ENCODE results near the gene RPS19.
A peak's percentile ranks its signal among the peaks of the same experiment; 100 is the strongest.
"Not testable (repeated sequence)": the region's sequence is repeated elsewhere in the genome, so short reads cannot be mapped to it uniquely, and the experiment has no call there.

RPS19 gene

DNA sequence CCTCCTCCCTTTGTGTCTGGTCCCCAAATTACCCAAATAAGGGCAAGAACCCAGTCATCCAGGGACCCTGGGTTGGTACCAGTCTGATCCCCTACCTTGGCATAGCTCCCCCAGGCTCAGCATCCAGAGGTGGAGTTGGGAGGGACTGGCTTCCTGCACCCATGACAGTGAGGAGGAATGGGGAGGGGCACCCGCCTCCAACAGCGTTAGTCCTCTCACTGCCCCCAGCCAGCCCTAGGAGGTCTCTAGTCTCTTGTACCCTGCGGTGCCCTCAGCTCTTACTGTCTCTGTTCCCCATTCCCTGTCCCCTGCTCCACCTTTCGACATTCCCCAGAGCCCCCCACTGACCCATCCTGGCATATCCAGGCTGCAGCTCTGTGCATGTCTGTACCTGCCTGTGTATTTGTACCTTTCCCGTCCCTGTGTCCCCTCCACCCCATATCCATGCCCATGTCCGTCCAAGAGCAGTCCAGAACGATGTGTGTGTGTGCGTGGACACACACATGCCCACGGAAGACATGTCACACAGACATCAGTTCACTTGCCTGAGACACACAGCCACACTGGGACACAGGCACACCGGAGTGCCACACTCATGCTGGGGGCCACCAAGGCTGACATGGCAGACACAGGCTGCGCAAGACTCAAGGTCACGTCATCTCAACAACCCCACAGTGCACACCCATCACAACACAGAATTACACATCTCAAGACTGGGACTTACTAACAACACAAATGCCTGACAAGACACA lies 50.4 kb downstream of the RPS19 start:
- Mint-ChIP-seq H3K4me1 (peaks cover 24% of the 10 kb centered on the region), H3K9me3 (no peaks in the 10 kb centered on the region), H3K4me3 (no peak overlapping the region), H3K27ac (no peak overlapping the region), H3K36me3 (ENCODE audit: low read depth) (peaks cover 5% of the 10 kb centered on the region), H3K27me3 (ENCODE audit: low read depth, poor library complexity) (no peaks in the 10 kb centered on the region)
- TF ChIP-seq, protein P1, sequence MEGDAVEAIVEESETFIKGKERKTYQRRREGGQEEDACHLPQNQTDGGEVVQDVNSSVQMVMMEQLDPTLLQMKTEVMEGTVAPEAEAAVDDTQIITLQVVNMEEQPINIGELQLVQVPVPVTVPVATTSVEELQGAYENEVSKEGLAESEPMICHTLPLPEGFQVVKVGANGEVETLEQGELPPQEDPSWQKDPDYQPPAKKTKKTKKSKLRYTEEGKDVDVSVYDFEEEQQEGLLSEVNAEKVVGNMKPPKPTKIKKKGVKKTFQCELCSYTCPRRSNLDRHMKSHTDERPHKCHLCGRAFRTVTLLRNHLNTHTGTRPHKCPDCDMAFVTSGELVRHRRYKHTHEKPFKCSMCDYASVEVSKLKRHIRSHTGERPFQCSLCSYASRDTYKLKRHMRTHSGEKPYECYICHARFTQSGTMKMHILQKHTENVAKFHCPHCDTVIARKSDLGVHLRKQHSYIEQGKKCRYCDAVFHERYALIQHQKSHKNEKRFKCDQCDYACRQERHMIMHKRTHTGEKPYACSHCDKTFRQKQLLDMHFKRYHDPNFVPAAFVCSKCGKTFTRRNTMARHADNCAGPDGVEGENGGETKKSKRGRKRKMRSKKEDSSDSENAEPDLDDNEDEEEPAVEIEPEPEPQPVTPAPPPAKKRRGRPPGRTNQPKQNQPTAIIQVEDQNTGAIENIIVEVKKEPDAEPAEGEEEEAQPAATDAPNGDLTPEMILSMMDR (IDR thresholded peaks at IDR 0.05): no peak
- DNase-seq: no peak

DNA sequence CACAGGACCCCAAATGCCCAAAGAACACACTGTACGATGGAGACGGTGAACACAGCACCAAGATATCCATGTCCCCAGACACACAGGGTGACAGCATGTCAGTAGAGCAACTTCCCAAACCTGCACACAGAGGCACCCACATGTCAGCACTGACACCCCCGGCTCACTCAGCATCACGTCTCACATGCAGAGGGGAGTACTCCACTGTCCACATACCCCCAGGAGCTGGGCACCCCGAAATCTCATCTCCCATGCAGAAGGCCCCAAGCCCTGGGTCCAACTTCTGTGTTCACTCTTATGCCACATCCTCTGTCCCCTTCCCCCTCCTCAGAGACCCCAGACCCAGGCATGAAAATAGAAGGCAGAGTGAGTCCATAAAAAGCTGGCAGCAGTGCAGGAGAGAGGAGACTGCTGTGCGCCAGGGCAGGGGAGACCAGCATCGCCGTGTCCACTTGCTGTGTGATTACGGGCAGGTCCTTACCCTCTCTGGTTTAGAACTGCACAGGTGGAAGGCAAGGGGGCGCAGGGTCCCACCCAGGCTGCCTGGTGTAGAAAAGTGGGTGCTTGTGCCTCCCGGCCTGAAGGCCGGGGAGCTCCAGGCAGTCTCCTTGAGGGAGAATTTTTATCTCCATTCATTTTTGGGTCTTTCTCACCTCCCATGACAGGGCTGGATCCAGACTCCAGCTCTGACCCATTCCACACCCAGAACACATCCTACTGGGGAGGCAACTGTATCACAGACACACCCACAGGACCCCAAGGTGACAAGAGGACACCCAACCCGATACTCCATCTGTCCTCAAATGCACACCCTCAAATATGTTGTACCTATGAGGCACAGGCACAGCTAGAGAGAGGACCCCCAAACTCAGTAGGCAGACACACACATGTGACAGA lies 51.2 kb downstream of the RPS19 start:
- Mint-ChIP-seq H3K4me3 (peak overlapping the region; percentile 54), H3K27ac (no peak overlapping the region), H3K4me1 (peaks cover 18% of the 10 kb centered on the region), H3K36me3 (ENCODE audit: low read depth) (no peaks in the 10 kb centered on the region), H3K9me3 (no peaks in the 10 kb centered on the region), H3K27me3 (ENCODE audit: low read depth, poor library complexity) (no peaks in the 10 kb centered on the region)
- TF ChIP-seq, protein P1 (IDR thresholded peaks at IDR 0.05): no peak
- no peak for DNase-seq

DNA sequence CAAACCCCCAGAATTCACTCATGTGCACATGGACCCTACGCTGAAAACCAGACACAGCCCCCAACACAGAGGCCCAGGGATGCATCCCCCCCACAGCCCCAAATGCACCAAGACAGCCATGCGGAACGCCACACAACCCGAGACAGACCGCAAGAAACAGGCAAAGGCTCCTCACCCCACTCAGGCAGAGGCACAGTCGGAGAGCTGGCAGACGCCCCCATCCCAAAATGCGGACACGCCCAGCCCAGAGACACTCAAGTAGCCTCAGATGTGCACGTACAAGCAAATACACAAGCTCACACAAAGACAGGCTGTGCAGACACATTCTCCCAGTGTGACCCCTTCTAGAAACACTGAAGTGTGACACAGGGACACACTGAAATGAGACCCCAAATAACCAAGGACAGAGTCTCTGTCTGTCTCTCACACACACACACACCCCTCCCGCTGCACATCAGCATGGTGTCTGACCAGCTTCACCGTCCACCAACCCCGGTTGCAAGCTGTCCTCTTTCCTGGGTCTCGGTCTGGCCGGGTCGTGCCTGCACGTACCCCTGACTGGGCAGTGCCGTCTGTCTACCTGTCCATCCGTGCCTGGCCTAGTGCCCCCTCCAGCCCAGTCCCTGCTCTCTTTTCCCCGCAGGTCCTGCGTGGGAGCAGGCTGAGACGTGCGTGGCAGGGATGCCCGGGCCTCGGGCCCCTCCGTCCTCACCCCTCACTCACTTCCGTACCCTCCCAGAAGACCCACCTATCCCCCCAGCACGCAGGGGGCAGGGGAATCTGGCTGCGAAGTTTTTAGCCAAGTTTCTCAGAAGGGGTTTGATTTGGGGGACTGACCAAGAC lies 52.1 kb downstream of the RPS19 start:
- Mint-ChIP-seq H3K27me3 (ENCODE audit: low read depth, poor library complexity) (no peaks in the 10 kb centered on the region), H3K27ac (no peak overlapping the region), H3K9me3 (no peaks in the 10 kb centered on the region), H3K36me3 (ENCODE audit: low read depth) (no peaks in the 10 kb centered on the region), H3K4me1 (peaks cover 12% of the 10 kb centered on the region), H3K4me3 (peak overlapping the region; percentile 54)
- TF ChIP-seq, protein P1 (IDR thresholded peaks at IDR 0.05): no peak
- no peak for DNase-seq

DNA sequence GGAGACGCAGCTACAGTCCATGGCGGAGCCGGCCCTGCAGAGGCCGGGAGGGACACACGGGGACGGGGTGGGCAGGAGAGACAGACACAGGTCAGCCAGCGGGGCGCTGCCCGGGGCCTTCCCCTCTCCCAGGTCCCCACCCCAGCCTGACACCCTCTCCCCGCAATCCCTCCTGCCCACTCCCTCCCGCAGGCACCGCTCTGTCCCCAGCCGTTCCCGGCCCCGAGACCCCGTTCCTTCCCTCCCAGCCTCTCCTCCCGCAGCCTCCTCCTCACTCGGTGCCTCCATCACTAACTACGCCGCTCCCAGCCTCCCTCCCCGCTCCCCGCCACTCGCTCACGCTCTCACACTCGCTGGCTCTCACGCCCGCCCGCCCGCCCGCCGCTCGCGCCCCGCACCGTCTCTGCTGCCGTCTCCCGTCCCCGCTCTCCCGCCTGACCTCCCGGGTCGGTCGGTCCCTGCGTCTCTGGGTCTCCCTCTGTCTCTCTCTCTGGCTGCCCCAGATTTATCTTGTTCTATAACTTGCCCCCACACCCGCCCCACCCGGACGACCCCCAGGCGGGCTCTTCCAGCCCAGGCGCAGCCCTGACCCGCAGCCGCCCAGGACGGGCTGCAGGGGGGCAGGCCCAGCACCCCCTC lies 53.0 kb downstream of the RPS19 start:
- Mint-ChIP-seq H3K4me3 (no peak overlapping the region), H3K36me3 (ENCODE audit: low read depth) (no peaks in the 10 kb centered on the region), H3K27me3 (ENCODE audit: low read depth, poor library complexity) (no peaks in the 10 kb centered on the region), H3K27ac (no peak overlapping the region), H3K9me3 (no peaks in the 10 kb centered on the region), H3K4me1 (peaks cover 12% of the 10 kb centered on the region)
- TF ChIP-seq, protein P1 (IDR thresholded peaks at IDR 0.05): no peak
- peak; percentile 50 for DNase-seq

DNA sequence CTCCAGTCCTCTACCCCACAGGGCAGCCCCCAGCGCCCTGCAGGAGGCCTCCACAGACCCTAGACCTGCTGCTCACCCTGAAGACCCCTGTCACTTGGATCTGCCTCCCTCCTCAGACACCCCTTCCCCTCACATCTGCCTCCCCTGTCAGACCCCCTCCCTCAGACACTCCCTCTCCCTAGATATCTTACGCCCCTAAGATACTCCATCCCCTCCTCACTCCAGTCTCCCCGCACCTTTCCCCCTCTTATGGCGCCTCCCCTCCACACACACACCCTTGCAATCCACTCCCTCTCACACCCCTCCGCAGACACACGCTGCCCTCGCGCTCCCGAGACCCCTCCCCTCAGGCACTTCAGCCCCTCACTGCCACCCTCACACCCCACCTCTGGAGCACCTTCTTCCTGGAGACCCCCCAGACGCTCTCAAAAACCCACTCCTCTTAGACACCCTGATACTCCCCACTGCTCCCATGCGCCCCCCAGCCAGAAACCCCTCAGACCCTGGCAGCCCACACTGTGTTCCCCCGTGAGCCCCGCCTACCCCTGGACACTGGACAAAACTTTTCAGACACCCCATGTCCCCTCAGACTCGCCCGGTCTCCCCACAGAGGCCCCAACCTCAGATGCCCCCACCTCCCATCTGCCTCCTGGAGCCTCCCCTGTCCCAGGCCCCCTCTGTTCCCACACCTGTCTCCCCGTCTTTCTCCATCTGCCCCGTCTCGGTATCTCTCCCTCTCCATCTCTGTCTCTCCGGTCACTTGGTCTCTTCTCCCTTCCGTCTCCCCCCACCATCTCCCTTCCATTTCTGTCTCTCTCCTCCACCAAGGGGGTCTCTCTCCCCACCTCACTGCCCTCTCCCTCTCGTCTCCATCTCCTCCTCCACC lies 53.7 kb downstream of the RPS19 start:
- Mint-ChIP-seq H3K9me3 (no peaks in the 10 kb centered on the region), H3K36me3 (ENCODE audit: low read depth) (no peaks in the 10 kb centered on the region), H3K27ac (no peak overlapping the region), H3K4me1 (peaks cover 12% of the 10 kb centered on the region), H3K27me3 (ENCODE audit: low read depth, poor library complexity) (no peaks in the 10 kb centered on the region), H3K4me3 (peak overlapping the region; percentile 17)
- no peak for DNase-seq
- TF ChIP-seq, protein P1 (IDR thresholded peaks at IDR 0.05): no peak

DNA sequence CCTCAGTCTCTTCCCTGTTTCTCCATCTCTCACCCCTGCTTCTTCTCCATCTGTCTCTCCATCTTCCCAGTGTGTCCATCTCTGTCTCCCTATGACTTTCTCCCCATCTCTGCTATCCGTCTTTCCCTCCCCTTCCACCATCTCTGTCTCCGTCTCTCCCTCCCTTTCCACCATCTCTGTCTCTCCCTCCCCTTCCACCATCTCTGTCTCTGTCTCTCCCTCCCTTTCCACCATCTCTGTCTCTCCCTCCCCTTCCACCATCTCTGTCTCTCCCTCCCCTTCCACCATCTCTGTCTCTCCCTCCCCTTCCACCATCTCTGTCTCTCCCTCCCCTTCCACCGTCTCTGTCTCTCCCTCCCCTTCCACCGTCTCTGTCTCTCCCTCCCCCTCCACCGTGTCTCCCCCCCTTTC lies 54.4 kb downstream of the RPS19 start:
- H3K27ac Mint-ChIP-seq: not testable (repeated sequence)
- H3K4me3 Mint-ChIP-seq: peak overlapping the region; percentile 17

More for the DNA sequence above, 54.4 kb downstream of the RPS19 start:
- peaks cover 12% of the 10 kb centered on the region for H3K4me1 Mint-ChIP-seq
- H3K27me3 Mint-ChIP-seq (ENCODE audit: low read depth, poor library complexity); H3K9me3 Mint-ChIP-seq; DNase-seq; H3K36me3 Mint-ChIP-seq (ENCODE audit: low read depth): not testable (repeated sequence)
